GM23248 (cell line): ENCODE measurements around the gene KCNA2. TPM values are rescaled to one million over a fixed set of nuclear protein-coding genes. Genes with fewer than 3 reads are reported as not detected.

Experiments used
- DNase-seq: peaks from one replicate; pipeline ENCODE4 v3.0.0-alpha.2; 2015
- H2AFZ ChIP-seq: fragments of 200-600 bp; sonication (generic); 2 replicates; pipeline ENCODE4 v1.6.1; 2016; ENCODE audit warnings: antibody characterized with exemption
- H3F3A ChIP-seq: fragments of 200-600 bp; sonication (generic); 2 replicates; pipeline ENCODE4 v1.6.1; 2016; ENCODE audit warnings: mild to moderate bottlenecking, antibody characterized with exemption, mixed run types; ENCODE audit not compliant: insufficient read depth
- H3K27ac ChIP-seq: fragments of 200-600 bp; sonication (generic); 2 replicates; pipeline ENCODE4 v1.5.1; 2016; ENCODE audit warnings: mild to moderate bottlenecking
- H3K27me3 ChIP-seq: fragments of 200-600 bp; sonication (generic); replicated peaks from 2 replicates; pipeline ENCODE4 v1.6.1; 2016; ENCODE audit warnings: mild to moderate bottlenecking; ENCODE audit not compliant: insufficient read depth
- H3K36me3 ChIP-seq: fragments of 200-600 bp; sonication (generic); 2 replicates; pipeline ENCODE4 v1.6.1; 2016; ENCODE audit warnings: low read depth, mild to moderate bottlenecking
- H3K4me1 ChIP-seq: fragments of 200-600 bp; sonication (generic); 2 replicates; pipeline ENCODE4 v1.6.1; 2016; ENCODE audit warnings: mild to moderate bottlenecking; ENCODE audit not compliant: insufficient read depth
- H3K4me2 ChIP-seq: fragments of 200-600 bp; sonication (generic); one replicate; pipeline ENCODE4 v1.6.1; 2016; ENCODE audit warnings: mild to moderate bottlenecking; ENCODE audit not compliant: unreplicated experiment
- H3K4me3 ChIP-seq: fragments of 200-600 bp; sonication (generic); 2 replicates; pipeline ENCODE4 v1.5.1; 2016; ENCODE audit warnings: mild to moderate bottlenecking
- H3K79me2 ChIP-seq: fragments of 200-600 bp; sonication (generic); 2 replicates; pipeline ENCODE4 v1.6.1; 2016; ENCODE audit warnings: mild to moderate bottlenecking; ENCODE audit not compliant: insufficient read depth
- H3K9ac ChIP-seq: fragments of 200-600 bp; sonication (generic); 2 replicates; pipeline ENCODE4 v1.6.1; 2016; ENCODE audit warnings: mild to moderate bottlenecking
- H3K9me2 ChIP-seq: fragments of 200-600 bp; sonication (generic); 2 replicates; pipeline ENCODE4 v1.6.1; 2016; ENCODE audit warnings: mixed run types, mild to moderate bottlenecking, moderate library complexity; ENCODE audit not compliant: insufficient read depth
- H3K9me3 ChIP-seq: fragments of 200-600 bp; sonication (generic); one replicate; pipeline ENCODE4 v1.6.1; 2017; ENCODE audit warnings: low read depth
- H4K20me1 ChIP-seq: fragments of 200-600 bp; sonication (generic); 2 replicates; pipeline ENCODE4 v1.6.0; 2016; ENCODE audit not compliant: insufficient read depth
- EZH2 ChIP-seq: fragments of 200-600 bp; sonication (generic); IDR thresholded peaks from 2 replicates; pipeline ENCODE4 v1.6.1; 2018; ENCODE audit warnings: antibody characterized with exemption, mild to moderate bottlenecking; ENCODE audit not compliant: insufficient read depth, poor library complexity, severe bottlenecking
- EZH2phosphoT487 ChIP-seq: fragments of 200-600 bp; sonication (generic); IDR thresholded peaks from 2 replicates; pipeline ENCODE4 v1.6.1; 2018; ENCODE audit warnings: antibody characterized with exemption, moderate library complexity, mild to moderate bottlenecking, low read depth; ENCODE audit not compliant: insufficient read depth
- WGBS, 2 experiments: methylation state at CpG; one replicate each; pipeline ENCODE4 v1.1.6; 2015 to 2017; ENCODE audit warnings: low lambda C conversion rate in 2 of 2, low coverage in 1 of 2; ENCODE audit errors: missing lambda C conversion rate in 2 of 2; 5-methylcytosine and 5-hydroxymethylcytosine counted together
- in situ Hi-C: fragments of 300-500 bp; cut with MboI; formaldehyde crosslinking; loops from 2 replicates; pipeline ENCODE4 v1.15.0; 2020
- polyA plus RNA-seq: library from polyadenylated mRNA; unstranded; fragments of >200 nt; fragmentation: Nextera tagmentation; extraction: Ambion mirVana; gene quantifications from 2 replicates; pipeline ENCODE4 v1.2.1, GENCODE V29; 2016
- total RNA-seq: library from RNA; depleted of rRNA; stranded (reverse); fragments of >200 nt; shearing (Covaris generic); gene quantifications from 2 replicates; pipeline ENCODE4 v1.2.3, GENCODE V29; 2014

Gene KCNA2
- total and polyA plus RNA-seq, 2 experiments from 2014 or later = not detected

- no peaks in the 10 kb centered on the region for H3K9me2 ChIP-seq
- no peak overlapping the region for H3K4me2 ChIP-seq
- WGBS, 2 experiments = 40 to 47% methylated on average over 7 of the region's 7 CpGs
- DNase-seq = no peak
- no peak overlapping the region for H3K27ac ChIP-seq
- no peak overlapping the region for H3K4me3 ChIP-seq
- H3K9me3 ChIP-seq = no peaks in the 10 kb centered on the region
- H3K27me3 ChIP-seq = peaks cover 4% of the 10 kb centered on the region; the same call in 1 of the 2 replicates
- no peak overlapping the region for H2AFZ ChIP-seq
- H3K36me3 ChIP-seq = no peaks in the 10 kb centered on the region
- TF ChIP-seq EZH2 (no peak), EZH2phosphoT487 (no peak)
- no peaks in the 10 kb centered on the region for H3F3A ChIP-seq
- H3K4me1 ChIP-seq = no peaks in the 10 kb centered on the region
- in situ Hi-C loops = no loop called here
- H4K20me1 ChIP-seq = no peaks in the 10 kb centered on the region
- no peak overlapping the region for H3K9ac ChIP-seq
- H3K79me2 ChIP-seq = no peaks in the 10 kb centered on the region
Observed at GRCh38 chr1:110626889-110627288, 20.7 kb upstream of the KCNA2 start.

GRCh38 chr1:110620686-110621085 lies 14.5 kb upstream of the KCNA2 start:
- no peak overlapping the region for H2AFZ ChIP-seq
- no peak overlapping the region for H3K27ac ChIP-seq
- no peaks in the 10 kb centered on the region for H3K79me2 ChIP-seq
- H3K4me2 ChIP-seq = no peak overlapping the region
- 48 to 52% methylated on average over 7 of the region's 7 CpGs for WGBS, 2 experiments
- peaks cover 20% of the 10 kb centered on the region; the same call in 1 of the 2 replicates for H3K27me3 ChIP-seq
- DNase-seq = no peak
- no peaks in the 10 kb centered on the region for H4K20me1 ChIP-seq
- no peaks in the 10 kb centered on the region for H3K4me1 ChIP-seq
- no peaks in the 10 kb centered on the region for H3F3A ChIP-seq
- H3K9ac ChIP-seq = no peak overlapping the region
- no peaks in the 10 kb centered on the region for H3K9me3 ChIP-seq
- H3K36me3 ChIP-seq = no peaks in the 10 kb centered on the region
- TF ChIP-seq EZH2phosphoT487 = no peak
- no peak for TF ChIP-seq EZH2
- in situ Hi-C loops = no loop called here
- no peaks in the 10 kb centered on the region for H3K9me2 ChIP-seq
- no peak overlapping the region for H3K4me3 ChIP-seq

- Histone ChIP-seq H3K4me2 (no peak overlapping the region), H2AFZ (no peak overlapping the region), H3K4me1 (no peaks in the 10 kb centered on the region), H3K9me2 (no peaks in the 10 kb centered on the region), H3F3A (no peaks in the 10 kb centered on the region), H3K27ac (no peak overlapping the region), H3K27me3 (peaks cover 20% of the 10 kb centered on the region; the same call in 1 of the 2 replicates), H4K20me1 (no peaks in the 10 kb centered on the region), H3K9ac (no peak overlapping the region), H3K4me3 (no peak overlapping the region), H3K9me3 (no peaks in the 10 kb centered on the region), H3K79me2 (no peaks in the 10 kb centered on the region), H3K36me3 (no peaks in the 10 kb centered on the region)
- TF ChIP-seq EZH2phosphoT487 (no peak), EZH2 (no peak)
- no peak for DNase-seq
- WGBS, 2 experiments = 41 to 51% methylated on average over 8 of the region's 8 CpGs
- in situ Hi-C loops = no loop called here
Observed at GRCh38 chr1:110620250-110620615, 14.1 kb upstream of the KCNA2 start.

GRCh38 chr1:110619412-110620249 lies 13.5 kb upstream of the KCNA2 start:
- H3K9me3 ChIP-seq = no peaks in the 10 kb centered on the region
- H2AFZ ChIP-seq = no peak overlapping the region
- H3K27ac ChIP-seq = no peak overlapping the region
- H3K4me2 ChIP-seq = no peak overlapping the region
- no peak overlapping the region for H3K9ac ChIP-seq
- DNase-seq = peak; percentile 87
- 6 to 7% methylated on average over 26 to 27 of the region's 27 CpGs for WGBS, 2 experiments
- H3K79me2 ChIP-seq = no peaks in the 10 kb centered on the region
- H3F3A ChIP-seq = no peaks in the 10 kb centered on the region
- H4K20me1 ChIP-seq = no peaks in the 10 kb centered on the region
- TF ChIP-seq EZH2phosphoT487 = no peak
- TF ChIP-seq EZH2 = no peak
- no peaks in the 10 kb centered on the region for H3K4me1 ChIP-seq
- H3K9me2 ChIP-seq = no peaks in the 10 kb centered on the region
- no peak overlapping the region for H3K4me3 ChIP-seq
- H3K27me3 ChIP-seq = peaks cover 20% of the 10 kb centered on the region; the same call in 1 of the 2 replicates
- in situ Hi-C loops = no loop called here
- no peaks in the 10 kb centered on the region for H3K36me3 ChIP-seq
